ENCODE measurements around the gene PRKAG1.

DNA sequence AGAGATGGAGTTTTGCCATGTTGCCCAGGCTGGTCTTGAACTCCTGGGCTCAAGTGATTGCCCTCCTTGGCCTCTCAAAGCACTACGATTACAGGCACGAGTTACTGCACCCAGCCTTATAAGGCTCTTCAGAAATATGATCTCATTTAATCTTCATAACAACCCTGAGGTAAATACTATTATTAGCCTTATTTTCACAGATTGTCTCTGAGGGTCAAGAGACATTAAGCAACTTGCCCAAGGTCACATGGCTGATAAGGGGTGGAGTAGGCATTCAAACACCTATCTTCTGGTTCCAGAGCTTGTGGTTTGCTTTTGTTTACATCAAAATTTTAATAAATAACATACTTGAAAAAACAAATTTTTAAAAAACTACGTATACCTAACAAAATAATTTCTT lies 5.1 kb downstream of the PRKAG1 start:
- TF ChIP-seq, protein P1, sequence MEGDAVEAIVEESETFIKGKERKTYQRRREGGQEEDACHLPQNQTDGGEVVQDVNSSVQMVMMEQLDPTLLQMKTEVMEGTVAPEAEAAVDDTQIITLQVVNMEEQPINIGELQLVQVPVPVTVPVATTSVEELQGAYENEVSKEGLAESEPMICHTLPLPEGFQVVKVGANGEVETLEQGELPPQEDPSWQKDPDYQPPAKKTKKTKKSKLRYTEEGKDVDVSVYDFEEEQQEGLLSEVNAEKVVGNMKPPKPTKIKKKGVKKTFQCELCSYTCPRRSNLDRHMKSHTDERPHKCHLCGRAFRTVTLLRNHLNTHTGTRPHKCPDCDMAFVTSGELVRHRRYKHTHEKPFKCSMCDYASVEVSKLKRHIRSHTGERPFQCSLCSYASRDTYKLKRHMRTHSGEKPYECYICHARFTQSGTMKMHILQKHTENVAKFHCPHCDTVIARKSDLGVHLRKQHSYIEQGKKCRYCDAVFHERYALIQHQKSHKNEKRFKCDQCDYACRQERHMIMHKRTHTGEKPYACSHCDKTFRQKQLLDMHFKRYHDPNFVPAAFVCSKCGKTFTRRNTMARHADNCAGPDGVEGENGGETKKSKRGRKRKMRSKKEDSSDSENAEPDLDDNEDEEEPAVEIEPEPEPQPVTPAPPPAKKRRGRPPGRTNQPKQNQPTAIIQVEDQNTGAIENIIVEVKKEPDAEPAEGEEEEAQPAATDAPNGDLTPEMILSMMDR (conservative IDR thresholded peaks at IDR 0.05; ENCODE audit: low read length) = no peak
- TF ChIP-seq EZH2phosphoT487 (IDR thresholded peaks at IDR 0.05; ENCODE audit: borderline replicate concordance, low read depth, low read length) = no peak

All from OCI-LY7 (cell line).